ENCODE data around the gene GRK5.
"Not testable (repeated sequence)": the region's sequence is repeated elsewhere in the genome, so short reads cannot be mapped to it uniquely, and the experiment has no call there.

Gene GRK5

GRCh38 chr10:119423510-119424257, 216.3 kb downstream of the GRK5 start:
- Histone ChIP-seq H3K36me3 (ENCODE audit: control insufficient read depth, insufficient read depth, low read length) (no peaks in the 10 kb centered on the region), H3K9ac (ENCODE audit: low read depth, low read length) (no peak overlapping the region)

DNA sequence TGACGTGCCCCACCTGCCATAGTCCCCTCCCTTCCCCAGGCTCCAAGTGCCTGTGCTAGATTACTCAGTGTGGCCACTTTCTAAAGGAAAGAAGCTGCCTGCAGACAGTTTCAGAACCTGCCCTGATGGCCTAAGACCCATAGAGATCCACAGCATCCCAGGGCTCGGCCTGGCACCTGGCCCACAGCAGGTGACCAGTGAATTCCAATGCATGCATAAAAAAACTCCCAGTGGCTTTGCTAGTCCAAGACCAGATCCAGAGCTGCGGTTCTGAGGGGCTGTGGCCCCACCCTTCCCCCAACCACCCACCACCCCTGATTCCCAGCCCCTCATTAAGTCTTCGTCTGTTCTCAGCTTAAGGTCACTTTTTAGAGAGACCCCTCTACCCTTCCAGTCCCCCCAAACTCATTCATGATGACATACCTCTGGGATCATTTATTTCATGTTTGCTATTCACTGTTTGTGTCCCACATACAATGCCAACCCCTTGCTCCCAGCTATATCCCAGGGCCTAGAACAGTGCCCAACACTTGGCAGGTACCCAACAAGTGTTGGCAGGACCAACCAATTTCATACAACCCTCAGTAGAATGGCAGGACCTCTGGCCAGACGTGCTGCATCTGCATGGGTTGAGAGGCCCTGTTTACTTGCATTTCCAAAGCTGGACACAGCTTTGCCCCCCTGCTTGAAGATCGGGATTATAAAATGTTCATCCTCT, 217.0 kb downstream of the GRK5 start:
- H3K4me3 ChIP-seq (ENCODE audit: low read depth, low read length), result no peak overlapping the region
- H3K27me3 ChIP-seq (ENCODE audit: control insufficient read depth, insufficient read depth, low read length), result no peaks in the 10 kb centered on the region
- H3K9me3 ChIP-seq (ENCODE audit: control insufficient read depth, insufficient read depth, low read length), result no peaks in the 10 kb centered on the region
- H3K36me3 ChIP-seq (ENCODE audit: control insufficient read depth, insufficient read depth, low read length), result no peaks in the 10 kb centered on the region
- H3K9ac ChIP-seq (ENCODE audit: low read depth, low read length), result no peak overlapping the region
- H3K4me1 ChIP-seq (ENCODE audit: control insufficient read depth, insufficient read depth, low read length), result peaks cover 3% of the 10 kb centered on the region

More at GRCh38 chr10:119423510-119424257, 216.3 kb downstream of the GRK5 start:
- Histone ChIP-seq H3K9me3 (ENCODE audit: control insufficient read depth, insufficient read depth, low read length) (no peaks in the 10 kb centered on the region), H3K4me1 (ENCODE audit: control insufficient read depth, insufficient read depth, low read length) (peaks cover 3% of the 10 kb centered on the region), H3K4me3 (ENCODE audit: low read depth, low read length) (no peak overlapping the region), H3K27me3 (ENCODE audit: control insufficient read depth, insufficient read depth, low read length) (no peaks in the 10 kb centered on the region)

DNA sequence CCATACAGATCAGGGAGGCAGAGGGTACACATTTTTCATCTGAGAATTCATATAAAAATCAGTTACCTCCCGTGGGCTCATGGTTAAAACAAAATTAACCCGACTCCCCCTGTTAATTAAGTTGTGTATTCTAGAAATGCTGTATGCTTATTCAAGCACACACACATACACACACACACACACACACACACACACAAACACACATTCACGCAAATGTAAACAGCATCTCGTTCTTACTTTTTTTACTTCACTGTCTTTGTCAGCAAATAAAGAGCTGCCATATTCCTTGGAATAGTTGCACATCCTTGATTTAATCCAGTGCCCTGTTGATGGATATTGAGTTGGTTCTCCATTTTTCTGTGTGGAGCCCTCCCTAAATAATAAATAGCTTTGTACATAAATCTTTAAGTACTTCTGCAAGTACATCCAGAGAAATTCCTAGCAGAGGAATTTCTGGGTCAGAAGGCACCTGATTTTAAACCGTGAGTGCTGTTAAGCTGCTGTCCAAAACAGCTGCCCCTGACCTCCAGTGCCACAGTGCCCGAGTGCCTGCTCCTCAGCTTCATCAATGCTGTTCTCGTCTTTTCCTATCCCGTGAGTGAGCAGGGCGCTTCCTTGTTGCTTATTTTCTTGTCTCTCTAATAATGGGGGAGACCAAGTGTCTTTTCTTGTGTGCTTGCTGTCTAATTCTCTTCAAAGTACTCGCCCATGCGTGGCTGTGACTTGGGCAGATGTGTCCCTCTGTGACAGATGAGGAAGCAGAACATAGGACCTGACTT, 217.9 kb downstream of the GRK5 start:
- no peak overlapping the region for H3K9ac ChIP-seq (ENCODE audit: low read depth, low read length)
- H3K4me1 ChIP-seq (ENCODE audit: control insufficient read depth, insufficient read depth, low read length), result peaks cover 3% of the 10 kb centered on the region
- no peaks in the 10 kb centered on the region for H3K27me3 ChIP-seq (ENCODE audit: control insufficient read depth, insufficient read depth, low read length)
- H3K9me3 ChIP-seq (ENCODE audit: control insufficient read depth, insufficient read depth, low read length), result no peaks in the 10 kb centered on the region
- H3K36me3 ChIP-seq (ENCODE audit: control insufficient read depth, insufficient read depth, low read length), result no peaks in the 10 kb centered on the region
- no peak overlapping the region for H3K4me3 ChIP-seq (ENCODE audit: low read depth, low read length)

- Histone ChIP-seq H3K4me1 (ENCODE audit: control insufficient read depth, insufficient read depth, low read length) (peaks cover 3% of the 10 kb centered on the region), H3K36me3 (ENCODE audit: control insufficient read depth, insufficient read depth, low read length) (no peaks in the 10 kb centered on the region), H3K9ac (ENCODE audit: low read depth, low read length) (no peak overlapping the region), H3K9me3 (ENCODE audit: control insufficient read depth, insufficient read depth, low read length) (no peaks in the 10 kb centered on the region), H3K4me3 (ENCODE audit: low read depth, low read length) (no peak overlapping the region), H3K27me3 (ENCODE audit: control insufficient read depth, insufficient read depth, low read length) (no peaks in the 10 kb centered on the region)
Measured at GRCh38 chr10:119425881-119426170, 218.5 kb downstream of the GRK5 start.

DNA sequence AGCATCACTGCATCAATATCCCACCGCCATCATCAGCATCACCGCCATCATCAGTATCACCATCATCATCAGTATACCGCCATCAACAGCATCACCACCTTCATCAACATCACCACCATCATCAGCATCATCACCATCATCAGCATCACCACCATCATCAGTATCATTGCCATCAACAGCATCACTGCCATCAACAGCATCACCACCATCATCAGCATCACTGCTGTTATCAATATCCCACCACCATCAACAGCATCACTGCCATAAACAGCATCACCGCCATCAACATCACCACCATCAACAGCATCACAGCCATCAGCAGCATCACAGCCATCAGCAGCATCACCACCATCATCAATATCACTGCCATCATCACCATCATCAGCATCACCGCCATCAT, 219.3 kb downstream of the GRK5 start:
- H3K9ac ChIP-seq (ENCODE audit: low read depth, low read length), result no peak overlapping the region
- H3K4me1 ChIP-seq (ENCODE audit: control insufficient read depth, insufficient read depth, low read length), result peaks cover 3% of the 10 kb centered on the region
- no peaks in the 10 kb centered on the region for H3K36me3 ChIP-seq (ENCODE audit: control insufficient read depth, insufficient read depth, low read length)
- no peaks in the 10 kb centered on the region for H3K27me3 ChIP-seq (ENCODE audit: control insufficient read depth, insufficient read depth, low read length)
- H3K9me3 ChIP-seq (ENCODE audit: control insufficient read depth, insufficient read depth, low read length), result no peaks in the 10 kb centered on the region
- H3K4me3 ChIP-seq (ENCODE audit: low read depth, low read length), result no peak overlapping the region

DNA sequence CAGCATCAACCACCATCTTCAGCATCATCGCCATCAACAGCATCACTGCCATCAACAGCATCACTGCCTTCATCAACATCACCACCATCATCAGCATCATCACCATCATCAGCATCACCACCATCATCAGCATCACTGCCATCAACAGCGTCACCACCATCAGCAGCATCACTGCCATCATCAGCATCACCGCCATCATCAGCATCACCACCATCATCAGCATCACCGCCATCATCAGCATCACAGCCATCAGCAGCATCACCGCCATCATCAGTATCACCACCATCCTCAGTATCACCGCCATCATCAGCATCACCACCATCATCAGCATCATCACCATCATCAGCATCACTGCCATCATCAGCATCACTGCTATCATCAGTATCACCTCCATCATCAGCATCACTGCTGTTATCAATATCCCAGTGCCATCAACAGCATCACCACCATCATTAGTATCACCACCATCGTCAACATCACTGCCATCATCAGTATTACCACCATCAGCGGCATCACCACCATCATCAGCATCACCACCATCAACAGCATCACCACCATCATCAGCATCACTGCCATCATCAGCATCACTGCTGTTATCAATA, 220.0 kb downstream of the GRK5 start:
- peaks cover under 1% of the 10 kb centered on the region for H3K4me1 ChIP-seq (ENCODE audit: control insufficient read depth, insufficient read depth, low read length)
- no peak overlapping the region for H3K9ac ChIP-seq (ENCODE audit: low read depth, low read length)
- H3K36me3 ChIP-seq (ENCODE audit: control insufficient read depth, insufficient read depth, low read length), result no peaks in the 10 kb centered on the region
- H3K9me3 ChIP-seq (ENCODE audit: control insufficient read depth, insufficient read depth, low read length), result no peaks in the 10 kb centered on the region
- no peak overlapping the region for H3K4me3 ChIP-seq (ENCODE audit: low read depth, low read length)
- H3K27me3 ChIP-seq (ENCODE audit: control insufficient read depth, insufficient read depth, low read length), result no peaks in the 10 kb centered on the region

GRCh38 chr10:119428789-119429188, 221.4 kb downstream of the GRK5 start:
- H3K4me1 ChIP-seq (ENCODE audit: control insufficient read depth, insufficient read depth, low read length), result no peaks in the 10 kb centered on the region
- no peaks in the 10 kb centered on the region for H3K9me3 ChIP-seq (ENCODE audit: control insufficient read depth, insufficient read depth, low read length)
- no peaks in the 10 kb centered on the region for H3K36me3 ChIP-seq (ENCODE audit: control insufficient read depth, insufficient read depth, low read length)
- no peaks in the 10 kb centered on the region for H3K27me3 ChIP-seq (ENCODE audit: control insufficient read depth, insufficient read depth, low read length)
- no peak overlapping the region for H3K9ac ChIP-seq (ENCODE audit: low read depth, low read length)
- no peak overlapping the region for H3K4me3 ChIP-seq (ENCODE audit: low read depth, low read length)

GRCh38 chr10:119429771-119430170, 222.4 kb downstream of the GRK5 start:
- H3K4me3 ChIP-seq (ENCODE audit: low read depth, low read length), result no peak overlapping the region
- no peaks in the 10 kb centered on the region for H3K36me3 ChIP-seq (ENCODE audit: control insufficient read depth, insufficient read depth, low read length)
- H3K9me3 ChIP-seq (ENCODE audit: control insufficient read depth, insufficient read depth, low read length), result no peaks in the 10 kb centered on the region
- no peaks in the 10 kb centered on the region for H3K4me1 ChIP-seq (ENCODE audit: control insufficient read depth, insufficient read depth, low read length)
- no peaks in the 10 kb centered on the region for H3K27me3 ChIP-seq (ENCODE audit: control insufficient read depth, insufficient read depth, low read length)
- no peak overlapping the region for H3K9ac ChIP-seq (ENCODE audit: low read depth, low read length)

GRCh38 chr10:119431034-119431772, 223.8 kb downstream of the GRK5 start:
- H3K27me3 ChIP-seq (ENCODE audit: control insufficient read depth, insufficient read depth, low read length), result no peaks in the 10 kb centered on the region
- no peaks in the 10 kb centered on the region for H3K9me3 ChIP-seq (ENCODE audit: control insufficient read depth, insufficient read depth, low read length)
- H3K4me3 ChIP-seq (ENCODE audit: low read depth, low read length), result no peak overlapping the region
- H3K9ac ChIP-seq (ENCODE audit: low read depth, low read length), result no peak overlapping the region
- no peaks in the 10 kb centered on the region for H3K36me3 ChIP-seq (ENCODE audit: control insufficient read depth, insufficient read depth, low read length)
- no peaks in the 10 kb centered on the region for H3K4me1 ChIP-seq (ENCODE audit: control insufficient read depth, insufficient read depth, low read length)

DNA sequence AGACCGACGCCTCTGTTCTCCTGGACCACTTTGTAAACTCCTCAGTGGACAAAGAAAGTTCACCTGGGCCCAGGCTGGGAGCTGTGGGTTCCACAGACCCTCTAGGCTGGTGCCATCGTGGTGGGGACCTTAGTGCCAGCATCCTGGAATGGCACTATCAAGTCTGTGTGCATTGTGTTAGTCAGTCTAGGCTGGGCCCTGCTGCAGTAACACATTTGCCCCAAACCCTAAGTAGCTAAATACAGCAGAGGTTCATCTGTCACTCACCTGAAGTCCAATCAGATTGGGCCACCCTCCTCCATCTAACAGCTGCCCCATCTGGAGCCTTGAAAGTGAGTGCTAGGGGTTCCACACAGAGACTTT, 224.4 kb downstream of the GRK5 start:
- H3K4me3 ChIP-seq (ENCODE audit: low read depth, low read length), result no peak overlapping the region
- H3K9me3 ChIP-seq (ENCODE audit: control insufficient read depth, insufficient read depth, low read length), result no peaks in the 10 kb centered on the region
- no peaks in the 10 kb centered on the region for H3K27me3 ChIP-seq (ENCODE audit: control insufficient read depth, insufficient read depth, low read length)
- H3K36me3 ChIP-seq (ENCODE audit: control insufficient read depth, insufficient read depth, low read length), result no peaks in the 10 kb centered on the region
- H3K9ac ChIP-seq (ENCODE audit: low read depth, low read length), result no peak overlapping the region
- no peaks in the 10 kb centered on the region for H3K4me1 ChIP-seq (ENCODE audit: control insufficient read depth, insufficient read depth, low read length)

DNA sequence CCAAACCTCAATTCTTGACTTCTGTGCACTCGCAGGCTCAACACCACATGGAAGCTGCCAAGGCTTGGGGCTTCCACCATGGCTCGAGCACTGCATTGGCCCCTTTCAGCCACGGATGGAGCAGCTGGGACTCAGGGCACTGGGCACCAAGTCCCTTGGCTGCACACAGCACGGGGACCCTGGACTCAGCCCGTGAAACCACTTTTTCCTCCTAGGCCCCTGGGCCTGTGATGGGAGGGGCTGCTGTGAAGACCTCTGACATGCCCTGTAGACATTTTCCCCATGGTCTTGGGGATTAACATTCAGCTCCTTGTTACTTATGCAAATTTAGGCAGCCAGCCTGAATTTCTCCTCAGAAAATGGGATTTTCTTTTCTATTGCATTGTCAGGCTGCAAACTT, 227.6 kb downstream of the GRK5 start:
- H3K36me3 ChIP-seq (ENCODE audit: control insufficient read depth, insufficient read depth, low read length); H3K4me3 ChIP-seq (ENCODE audit: low read depth, low read length); H3K9ac ChIP-seq (ENCODE audit: low read depth, low read length); H3K4me1 ChIP-seq (ENCODE audit: control insufficient read depth, insufficient read depth, low read length); H3K27me3 ChIP-seq (ENCODE audit: control insufficient read depth, insufficient read depth, low read length); H3K9me3 ChIP-seq (ENCODE audit: control insufficient read depth, insufficient read depth, low read length): not testable (repeated sequence)
